Hepatocyte (in vitro differentiated cells): ENCODE data around the gene ST8SIA3. TPM values are rescaled to one million over a fixed set of nuclear protein-coding genes. Genes with fewer than 3 reads are reported as not detected.

ENCODE experiments used
- DNase-seq: peaks from one replicate; pipeline ENCODE4 v3.0.0-alpha.2; 2016; ENCODE audit warnings: low spot score
- H2AFZ ChIP-seq: fragments of 200-600 bp; sonication (generic); 2 replicates; pipeline ENCODE4 v1.6.0; 2016; ENCODE audit warnings: antibody characterized with exemption, mild to moderate bottlenecking
- H3K27ac ChIP-seq: fragments of 200-600 bp; sonication (generic); 2 replicates; pipeline ENCODE4 v1.5.1; 2016; ENCODE audit warnings: mild to moderate bottlenecking
- H3K27me3 ChIP-seq: fragments of 200-600 bp; sonication (generic); 2 replicates; pipeline ENCODE4 v1.6.1; 2016
- H3K36me3 ChIP-seq: fragments of 200-600 bp; sonication (generic); replicated peaks from 2 replicates; pipeline ENCODE4 v1.5.1; 2016; ENCODE audit warnings: low read depth; ENCODE audit not compliant: insufficient read depth
- H3K4me1 ChIP-seq: fragments of 200-600 bp; sonication (generic); 2 replicates; pipeline ENCODE4 v1.5.1; 2016; ENCODE audit warnings: mild to moderate bottlenecking, moderate library complexity; ENCODE audit not compliant: insufficient read depth
- H3K4me2 ChIP-seq: fragments of 200-600 bp; sonication (generic); 2 replicates; pipeline ENCODE4 v1.6.0; 2016
- H3K4me3 ChIP-seq: fragments of 200-600 bp; sonication (generic); 2 replicates; pipeline ENCODE4 v1.5.1; 2016; ENCODE audit warnings: mild to moderate bottlenecking
- H3K79me2 ChIP-seq: fragments of 200-600 bp; sonication (generic); 2 replicates; pipeline ENCODE4 v1.6.0; 2017; ENCODE audit warnings: mild to moderate bottlenecking
- H3K9me2 ChIP-seq: fragments of 200-600 bp; sonication (generic); replicated peaks from 2 replicates; pipeline ENCODE4 v1.6.0; 2017; ENCODE audit warnings: mild to moderate bottlenecking; ENCODE audit not compliant: insufficient read depth
- H3K9me3 ChIP-seq: fragments of 200-600 bp; sonication (generic); 2 replicates; pipeline ENCODE4 v1.5.1; 2016; ENCODE audit warnings: low read depth, mild to moderate bottlenecking
- H4K20me1 ChIP-seq: fragments of 200-600 bp; sonication (generic); 2 replicates; pipeline ENCODE4 v1.6.0; 2016; ENCODE audit warnings: mild to moderate bottlenecking; ENCODE audit not compliant: insufficient read depth, poor library complexity, severe bottlenecking
- EZH2 ChIP-seq: fragments of 200-600 bp; sonication (generic); IDR thresholded peaks from 2 replicates; pipeline ENCODE4 v1.6.1; 2016; ENCODE audit warnings: antibody characterized with exemption, mild to moderate bottlenecking, borderline replicate concordance
- EZH2phosphoT487 ChIP-seq: fragments of 200-600 bp; sonication (generic); IDR thresholded peaks from one replicate; pipeline ENCODE4 v1.6.1; 2018; ENCODE audit warnings: antibody characterized with exemption, mild to moderate bottlenecking, low read depth, moderate library complexity; ENCODE audit not compliant: unreplicated experiment, severe bottlenecking
- WGBS: methylation state at CpG from one replicate; pipeline ENCODE4 v1.1.6; 2016; ENCODE audit warnings: low lambda C conversion rate; ENCODE audit errors: missing lambda C conversion rate; 5-methylcytosine and 5-hydroxymethylcytosine counted together
- polyA plus RNA-seq: library from polyadenylated mRNA; unstranded; fragments of >200 nt; fragmentation: Nextera tagmentation; extraction: Ambion mirVana; gene quantifications from 2 replicates; pipeline ENCODE4 v1.2.1, GENCODE V29; 2016
- total RNA-seq: library from RNA; depleted of rRNA; stranded (reverse); fragments of >200 nt; gene quantifications from 2 replicates; pipeline ENCODE4 v1.2.3, GENCODE V29; 2014
- TF ChIP-seq, protein P1 (sequence below): fragments of 200-600 bp; sonication (generic); IDR thresholded peaks from 2 replicates; pipeline ENCODE4 v1.5.1; 2016; ENCODE audit warnings: antibody characterized with exemption, mild to moderate bottlenecking; ENCODE audit not compliant: poor library complexity

Gene ST8SIA3
- total and polyA plus RNA-seq, 2 experiments from 2014 or later, result 0.03 TPM; not detected in 1

DNA sequence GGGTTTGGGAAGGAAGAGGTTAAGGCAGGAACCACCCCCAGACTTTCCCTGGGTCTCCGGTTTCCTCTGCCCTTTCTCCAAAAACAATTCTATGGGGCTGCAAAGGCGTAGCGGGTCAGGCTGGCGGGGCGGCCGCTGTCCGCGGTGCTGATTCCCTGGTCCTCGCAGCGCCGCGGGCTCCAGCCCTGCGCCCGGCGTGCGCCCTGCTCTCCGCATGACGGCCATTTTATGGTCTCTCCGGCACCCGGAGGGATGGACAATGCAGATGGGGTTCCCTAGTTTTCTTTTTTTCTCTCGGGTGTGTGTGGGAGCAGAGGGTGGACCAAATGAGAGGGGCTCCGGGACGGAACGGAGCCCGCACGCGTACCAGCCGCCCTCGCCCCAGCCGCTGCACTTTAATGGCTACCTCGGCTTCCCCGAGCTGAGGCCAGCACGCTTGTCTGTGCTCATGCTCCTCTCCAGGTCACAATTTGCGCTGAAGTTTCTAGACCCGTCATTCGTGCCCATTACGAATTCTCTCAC lies 1.6 kb downstream of the ST8SIA3 start:
- 1% methylated on average over 35 of the region's 37 CpGs for WGBS
- Histone ChIP-seq H3K36me3 (no peaks in the 10 kb centered on the region), H3K27ac (no peak overlapping the region), H4K20me1 (no peaks in the 10 kb centered on the region), H2AFZ (peak overlapping the region; percentile 56), H3K4me2 (peak overlapping the region; percentile 83), H3K9me3 (no peaks in the 10 kb centered on the region), H3K4me3 (no peak overlapping the region), H3K79me2 (no peaks in the 10 kb centered on the region), H3K27me3 (peaks cover 76% of the 10 kb centered on the region), H3K4me1 (no peaks in the 10 kb centered on the region), H3K9me2 (no peaks in the 10 kb centered on the region)
- TF ChIP-seq, protein P1, sequence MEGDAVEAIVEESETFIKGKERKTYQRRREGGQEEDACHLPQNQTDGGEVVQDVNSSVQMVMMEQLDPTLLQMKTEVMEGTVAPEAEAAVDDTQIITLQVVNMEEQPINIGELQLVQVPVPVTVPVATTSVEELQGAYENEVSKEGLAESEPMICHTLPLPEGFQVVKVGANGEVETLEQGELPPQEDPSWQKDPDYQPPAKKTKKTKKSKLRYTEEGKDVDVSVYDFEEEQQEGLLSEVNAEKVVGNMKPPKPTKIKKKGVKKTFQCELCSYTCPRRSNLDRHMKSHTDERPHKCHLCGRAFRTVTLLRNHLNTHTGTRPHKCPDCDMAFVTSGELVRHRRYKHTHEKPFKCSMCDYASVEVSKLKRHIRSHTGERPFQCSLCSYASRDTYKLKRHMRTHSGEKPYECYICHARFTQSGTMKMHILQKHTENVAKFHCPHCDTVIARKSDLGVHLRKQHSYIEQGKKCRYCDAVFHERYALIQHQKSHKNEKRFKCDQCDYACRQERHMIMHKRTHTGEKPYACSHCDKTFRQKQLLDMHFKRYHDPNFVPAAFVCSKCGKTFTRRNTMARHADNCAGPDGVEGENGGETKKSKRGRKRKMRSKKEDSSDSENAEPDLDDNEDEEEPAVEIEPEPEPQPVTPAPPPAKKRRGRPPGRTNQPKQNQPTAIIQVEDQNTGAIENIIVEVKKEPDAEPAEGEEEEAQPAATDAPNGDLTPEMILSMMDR, result no peak
- no peak for TF ChIP-seq EZH2
- no peak for TF ChIP-seq EZH2phosphoT487
- DNase-seq, result peak; percentile 85

DNA sequence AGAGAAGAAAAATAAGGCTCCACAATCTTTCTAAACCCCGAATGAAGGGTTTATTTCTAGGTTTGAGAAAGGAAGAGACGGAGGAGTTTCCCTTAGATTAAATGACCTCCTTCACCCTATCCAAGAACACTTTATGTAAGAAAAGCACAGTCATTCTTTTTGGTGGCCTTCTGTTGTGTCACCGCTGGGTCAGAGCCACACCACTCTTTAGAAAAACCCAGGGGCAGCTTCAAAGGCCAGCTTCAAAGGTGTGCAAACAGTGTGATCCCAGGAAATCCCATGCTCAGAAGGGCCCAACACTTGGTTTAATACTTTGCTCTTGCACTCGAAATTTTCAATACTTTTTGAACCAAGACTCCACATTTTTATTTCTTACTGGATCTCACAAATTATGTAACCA lies 7.1 kb downstream of the ST8SIA3 start:
- TF ChIP-seq, protein P1, result no peak
- no peak for TF ChIP-seq EZH2phosphoT487
- TF ChIP-seq EZH2, result no peak
- H2AFZ ChIP-seq, result no peak overlapping the region
- H3K79me2 ChIP-seq, result no peaks in the 10 kb centered on the region
- H3K4me2 ChIP-seq, result no peak overlapping the region
- no peak overlapping the region for H3K27ac ChIP-seq
- H3K4me1 ChIP-seq, result no peaks in the 10 kb centered on the region
- no peaks in the 10 kb centered on the region for H3K9me3 ChIP-seq
- no peaks in the 10 kb centered on the region for H4K20me1 ChIP-seq
- no peak for DNase-seq
- H3K9me2 ChIP-seq, result no peaks in the 10 kb centered on the region
- H3K27me3 ChIP-seq, result peaks cover 34% of the 10 kb centered on the region
- H3K4me3 ChIP-seq, result no peak overlapping the region
- WGBS, result 78% methylated on average over 4 of the region's 4 CpGs
- no peaks in the 10 kb centered on the region for H3K36me3 ChIP-seq

DNA sequence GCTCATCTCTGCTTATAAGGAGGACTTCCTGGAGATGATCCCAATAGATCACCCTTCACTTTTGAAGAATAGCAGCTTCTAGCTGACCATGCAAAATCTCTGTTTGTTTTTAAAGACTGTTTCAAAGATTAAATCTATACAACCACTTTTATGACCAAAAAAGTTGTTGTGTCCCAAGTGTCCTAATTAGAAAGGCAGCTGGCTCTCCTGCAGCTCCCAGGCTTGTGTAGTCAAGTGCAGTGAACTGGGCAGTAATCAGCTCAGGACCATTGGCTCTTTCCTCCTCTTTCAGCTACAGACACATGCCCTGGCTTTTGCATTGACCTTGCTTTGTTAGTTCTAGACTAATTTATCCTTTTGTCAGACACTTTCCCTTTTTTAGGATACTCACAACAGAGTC lies 10.4 kb downstream of the ST8SIA3 start:
- H3K27me3 ChIP-seq, result peaks cover 9% of the 10 kb centered on the region
- no peak for DNase-seq
- no peak overlapping the region for H3K4me3 ChIP-seq
- H3K9me2 ChIP-seq, result no peaks in the 10 kb centered on the region
- H3K4me2 ChIP-seq, result no peak overlapping the region
- H2AFZ ChIP-seq, result no peak overlapping the region
- no peaks in the 10 kb centered on the region for H3K9me3 ChIP-seq
- no peaks in the 10 kb centered on the region for H4K20me1 ChIP-seq
- no peaks in the 10 kb centered on the region for H3K79me2 ChIP-seq
- no peaks in the 10 kb centered on the region for H3K36me3 ChIP-seq
- H3K4me1 ChIP-seq, result no peaks in the 10 kb centered on the region
- TF ChIP-seq, protein P1, result no peak
- TF ChIP-seq EZH2 (no peak), EZH2phosphoT487 (no peak)
- H3K27ac ChIP-seq, result no peak overlapping the region

DNA sequence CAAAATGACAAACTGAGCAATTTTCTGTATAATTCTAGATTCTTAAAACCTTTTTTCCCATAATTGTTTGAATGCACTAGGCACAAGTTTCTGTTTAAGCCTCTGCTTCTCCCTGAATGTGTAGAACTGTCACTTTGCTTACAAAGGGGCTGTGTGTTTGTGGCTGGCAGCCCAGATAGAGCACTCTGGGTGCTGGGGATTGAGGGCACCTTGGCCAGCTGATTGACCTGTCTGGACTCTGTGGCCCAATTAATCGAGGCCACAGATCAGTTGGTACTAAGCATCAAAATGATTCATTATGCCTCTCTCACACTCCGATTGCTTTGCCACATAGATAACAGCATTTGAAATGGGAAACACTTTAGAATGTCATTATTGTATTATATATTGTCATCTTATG lies 12.1 kb downstream of the ST8SIA3 start:
- H3K27ac ChIP-seq, result no peak overlapping the region
- no peaks in the 10 kb centered on the region for H3K79me2 ChIP-seq
- no peaks in the 10 kb centered on the region for H3K9me3 ChIP-seq
- TF ChIP-seq, protein P1, result no peak
- TF ChIP-seq EZH2phosphoT487 (no peak), EZH2 (no peak)
- 91% methylated on average over 2 of the region's 2 CpGs for WGBS
- H3K4me3 ChIP-seq, result no peak overlapping the region
- no peak overlapping the region for H3K4me2 ChIP-seq
- H3K36me3 ChIP-seq, result no peaks in the 10 kb centered on the region
- no peaks in the 10 kb centered on the region for H4K20me1 ChIP-seq
- no peak for DNase-seq
- no peaks in the 10 kb centered on the region for H3K9me2 ChIP-seq
- no peak overlapping the region for H2AFZ ChIP-seq
- peaks cover 3% of the 10 kb centered on the region for H3K27me3 ChIP-seq
- no peaks in the 10 kb centered on the region for H3K4me1 ChIP-seq
